Ovary (tissue), 9 donors: ENCODE results near the gene ATCAY. TPM values are rescaled to one million over a fixed set of nuclear protein-coding genes. Genes with fewer than 3 reads are reported as not detected.

Source experiments
- DNase-seq, 5 donors: peaks; one replicate each; pipeline ENCODE4 v3.0.0-alpha.2; 2019 to 2020
- H3K27ac ChIP-seq, 2 donors: fragments of 200-600 bp; one replicate each; pipeline versions ENCODE4 v1.5.1 to v1.8.0; 2019 to 2022
- H3K27me3 ChIP-seq: fragments of 200-600 bp; one replicate; pipeline ENCODE4 v1.8.0; 2022
- H3K36me3 ChIP-seq: fragments of 200-600 bp; sonication (generic); one replicate; pipeline ENCODE4 v1.5.1; 2019
- H3K4me1 ChIP-seq: one replicate; pipeline ENCODE4 v1.8.1; 2013; ENCODE audit warnings: mild to moderate bottlenecking, moderate library complexity; ENCODE audit not compliant: insufficient read depth
- H3K4me3 ChIP-seq: fragments of 200-600 bp; sonication (generic); one replicate; pipeline ENCODE4 v1.5.1; 2017
- H3K9me3 ChIP-seq, 2 donors: fragments of 200-600 bp in 1 of 2; sonication (generic) in 1 of 2; one replicate each; pipeline versions ENCODE4 v1.5.1 to v1.8.1; 2013 to 2019; ENCODE audit warnings: mild to moderate bottlenecking in 1 of 2, moderate library complexity in 1 of 2
- EP300 ChIP-seq: sonication (generic); formaldehyde crosslinking; IDR thresholded peaks from one replicate; pipeline ENCODE4 v1.6.1; 2017; ENCODE audit warnings: antibody characterized with exemption
- POLR2A ChIP-seq: fragments of 450-650 bp; IDR thresholded peaks from one replicate; pipeline ENCODE4 v1.6.1; 2017; ENCODE audit warnings: antibody characterized with exemption, mild to moderate bottlenecking, moderate library complexity
- WGBS, 3 donors: extraction: QIAGEN DNeasy Blood & Tissue Kit in 1 of 3; methylation state at CpG; one replicate each; pipeline versions ENCODE4 v1.1.5 to v1.1.7; 2013 to 2017; 5-methylcytosine and 5-hydroxymethylcytosine counted together
- intact Hi-C, 4 donors: fragments of 100-400 bp; cut with DNase I; formaldehyde crosslinking; loops; one replicate each; pipeline versions ENCODE4 v1.11.0 to v1.15.1; 2022 to 2023
- polyA plus RNA-seq, 2 donors: library from polyadenylated mRNA; stranded (reverse); fragments of 200-250 nt in 1 of 2; fragments of 350-450 nt in 1 of 2; fragmentation: Illumina TruSeq in 1 of 2; extraction: RNeasy Lipid Tissue Mini Kit (QIAGEN cat#74804) in 1 of 2; gene quantifications; one replicate each; pipeline ENCODE4 v1.2.3, GENCODE V29; 2013 to 2014
- total RNA-seq, 7 donors: library from RNA; depleted of rRNA in 2 of 7; stranded (reverse); fragments of >200 nt in 2 of 7; fragmentation: NEBNext Ultra II Directional in 3 of 7; extraction: Animal tissue kit (Norgen Biotek cat#: 25700) in 3 of 7; gene quantifications; one replicate each; pipeline versions ENCODE4 v1.1.0 to v1.2.4, GENCODE V29; 2016 to 2023
- TF ChIP-seq, protein P1 (sequence below), 3 donors: fragments of 450-650 bp in 2 of 3; fragments of 200-600 bp in 1 of 3; IDR thresholded peaks; one replicate each; pipeline versions ENCODE4 v1.5.1 to v1.8.0; 2016 to 2022; ENCODE audit warnings: antibody characterized with exemption in 3 of 3, mild to moderate bottlenecking in 1 of 3
- donor health status: DM: no; HTN: no; CAD: no; lungs with moderate emphysema.
- donor health status: DM: no; HTN: no; CAD: no.
- donor health status: Bipolar disorder and iron deficiency.
- donor health status: DM: yes; HTN: yes; CAD: no.
- donor health status: DM: no; HTN: no; CAD: no.
- donor health status: DM: yes; HTN: yes; CAD: no.

The ATCAY gene
- total and polyA plus RNA-seq, 9 donors = 0.31 TPM; not detected in 8

DNA sequence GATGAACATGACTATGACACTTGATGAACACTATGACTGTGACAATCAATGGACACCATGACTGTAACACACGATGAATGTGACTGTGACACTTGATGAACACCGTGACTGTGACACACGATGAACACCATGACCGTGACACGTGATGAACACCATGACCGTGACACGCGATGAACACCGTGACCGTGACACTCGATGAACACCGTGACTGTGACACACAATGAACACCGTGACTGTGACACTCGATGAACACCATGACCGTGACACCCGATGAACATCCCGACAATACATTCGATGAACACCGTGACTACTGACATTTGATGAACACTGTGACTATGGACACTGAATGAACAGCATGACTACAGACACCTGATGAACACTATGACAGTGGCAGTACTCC, 42.6 kb upstream of the ATCAY start:
- H3K4me3 ChIP-seq = no peak overlapping the region
- no peaks in the 10 kb centered on the region for H3K4me1 ChIP-seq
- no peaks in the 10 kb centered on the region for H3K36me3 ChIP-seq
- intact Hi-C loops = no loop called here
- TF ChIP-seq EP300 = no peak
- TF ChIP-seq, protein P1, sequence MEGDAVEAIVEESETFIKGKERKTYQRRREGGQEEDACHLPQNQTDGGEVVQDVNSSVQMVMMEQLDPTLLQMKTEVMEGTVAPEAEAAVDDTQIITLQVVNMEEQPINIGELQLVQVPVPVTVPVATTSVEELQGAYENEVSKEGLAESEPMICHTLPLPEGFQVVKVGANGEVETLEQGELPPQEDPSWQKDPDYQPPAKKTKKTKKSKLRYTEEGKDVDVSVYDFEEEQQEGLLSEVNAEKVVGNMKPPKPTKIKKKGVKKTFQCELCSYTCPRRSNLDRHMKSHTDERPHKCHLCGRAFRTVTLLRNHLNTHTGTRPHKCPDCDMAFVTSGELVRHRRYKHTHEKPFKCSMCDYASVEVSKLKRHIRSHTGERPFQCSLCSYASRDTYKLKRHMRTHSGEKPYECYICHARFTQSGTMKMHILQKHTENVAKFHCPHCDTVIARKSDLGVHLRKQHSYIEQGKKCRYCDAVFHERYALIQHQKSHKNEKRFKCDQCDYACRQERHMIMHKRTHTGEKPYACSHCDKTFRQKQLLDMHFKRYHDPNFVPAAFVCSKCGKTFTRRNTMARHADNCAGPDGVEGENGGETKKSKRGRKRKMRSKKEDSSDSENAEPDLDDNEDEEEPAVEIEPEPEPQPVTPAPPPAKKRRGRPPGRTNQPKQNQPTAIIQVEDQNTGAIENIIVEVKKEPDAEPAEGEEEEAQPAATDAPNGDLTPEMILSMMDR (IDR thresholded peaks at IDR 0.05) = no peak
- no peak for TF ChIP-seq POLR2A
- no peak for DNase-seq
- no peaks in the 10 kb centered on the region for H3K27me3 ChIP-seq
- no peak overlapping the region for H3K27ac ChIP-seq
- H3K9me3 ChIP-seq = no peaks in the 10 kb centered on the region
- WGBS, 3 donors = 93 to 96% (median 94%) methylated on average over 19 of the region's 19 CpGs

DNA sequence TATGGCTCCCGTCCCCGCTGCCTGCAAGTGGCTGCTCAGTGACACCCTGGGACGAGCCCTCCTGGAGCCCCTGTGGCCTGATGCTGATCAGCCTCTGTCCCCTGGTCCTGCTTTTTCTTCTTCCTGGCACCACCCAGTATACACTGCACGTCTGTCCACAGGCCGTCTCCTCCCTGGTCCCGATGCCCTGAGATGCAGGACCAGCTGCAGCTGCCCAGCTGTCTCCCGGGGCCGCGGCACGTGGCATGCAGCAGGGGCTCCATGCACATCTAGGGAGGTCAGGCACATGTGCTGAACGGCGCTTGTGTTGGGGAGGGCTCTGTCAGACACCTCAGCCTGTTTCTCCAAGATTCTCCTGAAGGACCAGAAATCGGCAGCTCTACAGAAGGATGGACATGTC, 41.8 kb upstream of the ATCAY start:
- 74 to 83% (median 74%) methylated on average over 13 of the region's 13 CpGs for WGBS, 3 donors
- Histone ChIP-seq H3K4me3 (no peak overlapping the region), H3K27me3 (no peaks in the 10 kb centered on the region), H3K9me3 (no peaks in the 10 kb centered on the region), H3K36me3 (no peaks in the 10 kb centered on the region), H3K27ac (no peak overlapping the region), H3K4me1 (no peaks in the 10 kb centered on the region)
- intact Hi-C loops = no loop called here
- TF ChIP-seq EP300 (no peak), POLR2A (no peak)
- TF ChIP-seq, protein P1 (IDR thresholded peaks at IDR 0.05) = no peak
- no peak for DNase-seq

DNA sequence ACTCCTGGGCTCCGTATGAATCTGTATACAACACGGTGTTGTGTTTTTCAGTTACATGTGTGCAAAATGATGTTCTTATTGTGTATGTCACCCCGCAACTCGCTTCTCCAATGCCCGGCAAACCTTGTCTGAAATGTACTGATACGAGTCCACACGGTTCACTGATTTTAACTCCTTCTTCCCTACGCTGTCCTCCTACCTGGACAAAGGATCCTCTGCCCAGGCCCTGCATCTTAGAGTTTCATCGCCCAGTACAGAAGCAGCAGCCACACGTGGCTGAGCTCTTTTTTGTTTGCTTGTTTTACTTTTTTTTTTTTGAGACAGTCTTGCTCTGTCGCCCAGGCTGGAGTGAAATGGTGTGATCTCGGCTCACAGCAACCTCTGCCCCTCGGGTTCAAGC, 40.5 kb upstream of the ATCAY start:
- no peak for DNase-seq
- WGBS, 3 donors = 44 to 60% (median 49%) methylated on average over 13 of the region's 13 CpGs
- Histone ChIP-seq H3K27ac (no peak overlapping the region), H3K36me3 (no peaks in the 10 kb centered on the region), H3K27me3 (no peaks in the 10 kb centered on the region), H3K9me3 (no peaks in the 10 kb centered on the region), H3K4me1 (no peaks in the 10 kb centered on the region), H3K4me3 (no peak overlapping the region)
- intact Hi-C loops = no loop called here
- TF ChIP-seq, protein P1 (IDR thresholded peaks at IDR 0.05) = no peak
- no peak for TF ChIP-seq EP300
- no peak for TF ChIP-seq POLR2A

DNA sequence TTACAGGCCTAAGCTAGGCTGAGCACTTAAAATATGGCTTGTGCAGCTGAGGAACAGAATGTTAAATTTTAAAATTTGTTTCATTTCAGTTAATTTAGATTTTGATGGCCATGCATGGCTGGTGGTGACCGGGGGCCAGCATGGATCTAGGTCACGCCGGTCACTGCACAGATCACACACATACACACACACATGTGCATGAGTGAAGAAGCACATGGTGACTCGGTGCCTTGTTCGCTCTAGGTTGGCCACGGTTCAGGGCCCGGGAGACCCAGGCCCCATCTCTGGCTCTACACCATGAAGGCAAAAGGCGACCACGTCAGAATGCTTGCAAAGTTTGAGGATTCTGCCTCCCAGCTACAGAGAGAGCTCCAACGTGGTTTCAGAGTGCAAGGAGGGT, 39.7 kb upstream of the ATCAY start:
- Histone ChIP-seq H3K4me1 (no peaks in the 10 kb centered on the region), H3K36me3 (no peaks in the 10 kb centered on the region), H3K9me3 (no peaks in the 10 kb centered on the region), H3K27me3 (no peaks in the 10 kb centered on the region), H3K4me3 (no peak overlapping the region), H3K27ac (no peak overlapping the region)
- intact Hi-C loops = no loop called here
- WGBS, 3 donors = 83 to 85% (median 84%) methylated on average over 10 of the region's 10 CpGs
- DNase-seq = no peak
- TF ChIP-seq POLR2A (no peak), EP300 (no peak)
- TF ChIP-seq, protein P1 (IDR thresholded peaks at IDR 0.05) = no peak

- no peak overlapping the region for H3K27ac ChIP-seq
- no peaks in the 10 kb centered on the region for H3K9me3 ChIP-seq
- intact Hi-C loops = no loop called here
- H3K4me1 ChIP-seq = no peaks in the 10 kb centered on the region
- DNase-seq = no peak
- no peak for TF ChIP-seq POLR2A
- TF ChIP-seq, protein P1 (IDR thresholded peaks at IDR 0.05) = no peak
- no peaks in the 10 kb centered on the region for H3K27me3 ChIP-seq
- no peak overlapping the region for H3K4me3 ChIP-seq
- WGBS, 3 donors = 83 to 88% (median 83%) methylated on average over 11 of the region's 11 CpGs
- H3K36me3 ChIP-seq = no peaks in the 10 kb centered on the region
These were observed 37.5 kb upstream of the ATCAY start for GRCh38 chr19:3842948-3843347.
